ENCODE data around the gene TAF1D.

The TAF1D gene

GRCh38 chr11:93710239-93710638 is 31.1 kb downstream of the TAF1D start:
- Histone ChIP-seq H3K79me2 (ENCODE audit: control insufficient read depth, insufficient read depth, low read length, poor library complexity) (no peaks in the 10 kb centered on the region), H3K4me1 (ENCODE audit: control insufficient read depth in 1 of 2, insufficient read depth in 2 of 2, low read length in 2 of 2) (peaks cover 0 to 2% of the 10 kb centered on the region in 2 experiments), H3K14ac (ENCODE audit: low read length) (no peak overlapping the region), H4K12ac (ENCODE audit: low read depth, low read length) (no peak overlapping the region), H3K9me3 (ENCODE audit: insufficient read depth, low read depth, low read length) (no peaks in the 10 kb centered on the region), H3K4ac (ENCODE audit: low read depth, low read length) (no peak overlapping the region), H4K8ac (ENCODE audit: low read depth, low read length) (no peak overlapping the region), H2BK12ac (ENCODE audit: low read length) (no peak overlapping the region), H2AK5ac (ENCODE audit: low read length) (no peak overlapping the region), H3K9ac (ENCODE audit: low read length) (no peak overlapping the region), H3K79me1 (ENCODE audit: low read length) (no peaks in the 10 kb centered on the region), H3K4me3 (ENCODE audit: low read depth, low read length) (no peak overlapping the region), H4K91ac (ENCODE audit: low read depth, low read length) (no peak overlapping the region), H2AFZ (ENCODE audit: insufficient read depth, low read length, poor library complexity) (no peak overlapping the region), H3K18ac (ENCODE audit: low read length) (no peak overlapping the region), H2BK120ac (ENCODE audit: insufficient read depth, low read length, poor library complexity) (no peak overlapping the region), H2BK5ac (ENCODE audit: low read depth, low read length, poor library complexity) (no peak overlapping the region), H3K23ac (ENCODE audit: low read length) (no peak overlapping the region), H3K4me2 (ENCODE audit: low read length) (no peak overlapping the region), H3K36me3 (ENCODE audit: control insufficient read depth in 1 of 2, insufficient read depth in 2 of 2, low read length in 2 of 2) (peaks cover 9 to 11% of the 10 kb centered on the region in 2 experiments), H3K27me3 (ENCODE audit: insufficient read depth, low read length) (no peaks in the 10 kb centered on the region), H3K27ac (ENCODE audit: low read depth, low read length) (no peak overlapping the region)
- no CpG with 5 or more reads among the region's 1 CpG for WGBS (ENCODE audit: extremely low coverage, insufficient coverage, insufficient read length)
- DNase-seq, result no peak

GRCh38 chr11:93704237-93704636 is 37.1 kb downstream of the TAF1D start:
- WGBS (ENCODE audit: extremely low coverage, insufficient coverage, insufficient read length), result no CpG with 5 or more reads among the region's 2 CpGs
- Histone ChIP-seq H2BK120ac (ENCODE audit: insufficient read depth, low read length, poor library complexity) (no peak overlapping the region), H4K8ac (ENCODE audit: low read depth, low read length) (no peak overlapping the region), H2BK5ac (ENCODE audit: low read depth, low read length, poor library complexity) (no peak overlapping the region), H3K23ac (ENCODE audit: low read length) (no peak overlapping the region), H3K14ac (ENCODE audit: low read length) (no peak overlapping the region), H3K9ac (ENCODE audit: low read length) (no peak overlapping the region), H3K79me1 (ENCODE audit: low read length) (no peaks in the 10 kb centered on the region), H3K27me3 (ENCODE audit: insufficient read depth, low read length) (no peaks in the 10 kb centered on the region), H3K36me3 (ENCODE audit: control insufficient read depth in 1 of 2, insufficient read depth in 2 of 2, low read length in 2 of 2) (peaks cover 18 to 20% of the 10 kb centered on the region in 2 experiments), H3K4me2 (ENCODE audit: low read length) (no peak overlapping the region), H3K4ac (ENCODE audit: low read depth, low read length) (no peak overlapping the region), H3K4me3 (ENCODE audit: low read depth, low read length) (no peak overlapping the region), H3K18ac (ENCODE audit: low read length) (no peak overlapping the region), H4K12ac (ENCODE audit: low read depth, low read length) (no peak overlapping the region), H3K27ac (ENCODE audit: low read depth, low read length) (no peak overlapping the region), H2BK12ac (ENCODE audit: low read length) (no peak overlapping the region), H4K91ac (ENCODE audit: low read depth, low read length) (no peak overlapping the region), H3K4me1 (ENCODE audit: control insufficient read depth in 1 of 2, insufficient read depth in 2 of 2, low read length in 2 of 2) (no peaks in the 10 kb centered on the region), H2AFZ (ENCODE audit: insufficient read depth, low read length, poor library complexity) (no peak overlapping the region), H3K9me3 (ENCODE audit: insufficient read depth, low read depth, low read length) (no peaks in the 10 kb centered on the region), H2AK5ac (ENCODE audit: low read length) (no peak overlapping the region), H3K79me2 (ENCODE audit: control insufficient read depth, insufficient read depth, low read length, poor library complexity) (no peaks in the 10 kb centered on the region)
- peak; percentile 25 to 35 for DNase-seq

GRCh38 chr11:93700830-93701229 is 40.5 kb downstream of the TAF1D start:
- no CpG with 5 or more reads among the region's 3 CpGs for WGBS (ENCODE audit: extremely low coverage, insufficient coverage, insufficient read length)
- Histone ChIP-seq H3K4ac (ENCODE audit: low read depth, low read length) (no peak overlapping the region), H3K27me3 (ENCODE audit: insufficient read depth, low read length) (no peaks in the 10 kb centered on the region), H3K14ac (ENCODE audit: low read length) (no peak overlapping the region), H2AK5ac (ENCODE audit: low read length) (no peak overlapping the region), H2AFZ (ENCODE audit: insufficient read depth, low read length, poor library complexity) (no peak overlapping the region), H3K4me2 (ENCODE audit: low read length) (no peak overlapping the region), H3K36me3 (ENCODE audit: control insufficient read depth in 1 of 2, insufficient read depth in 2 of 2, low read length in 2 of 2) (peaks cover 17 to 27% of the 10 kb centered on the region in 2 experiments), H3K9me3 (ENCODE audit: insufficient read depth, low read depth, low read length) (no peaks in the 10 kb centered on the region), H3K79me1 (ENCODE audit: low read length) (no peaks in the 10 kb centered on the region), H3K23ac (ENCODE audit: low read length) (no peak overlapping the region), H4K8ac (ENCODE audit: low read depth, low read length) (no peak overlapping the region), H3K18ac (ENCODE audit: low read length) (no peak overlapping the region), H2BK5ac (ENCODE audit: low read depth, low read length, poor library complexity) (no peak overlapping the region), H3K4me3 (ENCODE audit: low read depth, low read length) (no peak overlapping the region), H3K9ac (ENCODE audit: low read length) (no peak overlapping the region), H2BK12ac (ENCODE audit: low read length) (no peak overlapping the region), H3K4me1 (ENCODE audit: control insufficient read depth in 1 of 2, insufficient read depth in 2 of 2, low read length in 2 of 2) (no peaks in the 10 kb centered on the region), H3K27ac (ENCODE audit: low read depth, low read length) (no peak overlapping the region), H2BK120ac (ENCODE audit: insufficient read depth, low read length, poor library complexity) (no peak overlapping the region), H3K79me2 (ENCODE audit: control insufficient read depth, insufficient read depth, low read length, poor library complexity) (no peaks in the 10 kb centered on the region), H4K12ac (ENCODE audit: low read depth, low read length) (no peak overlapping the region), H4K91ac (ENCODE audit: low read depth, low read length) (no peak overlapping the region)
- DNase-seq, result no peak

GRCh38 chr11:93697611-93698010 is 43.7 kb downstream of the TAF1D start:
- H3K79me2 ChIP-seq (ENCODE audit: control insufficient read depth, insufficient read depth, low read length, poor library complexity), result no peaks in the 10 kb centered on the region
- H3K4me1 ChIP-seq (ENCODE audit: control insufficient read depth in 1 of 2, insufficient read depth in 2 of 2, low read length in 2 of 2), result no peaks in the 10 kb centered on the region

More at GRCh38 chr11:93697611-93698010, 43.7 kb downstream of the TAF1D start:
- Histone ChIP-seq H2AK5ac (ENCODE audit: low read length) (no peak overlapping the region), H4K91ac (ENCODE audit: low read depth, low read length) (no peak overlapping the region), H3K9ac (ENCODE audit: low read length) (no peak overlapping the region), H2BK12ac (ENCODE audit: low read length) (no peak overlapping the region), H2BK120ac (ENCODE audit: insufficient read depth, low read length, poor library complexity) (no peak overlapping the region), H3K18ac (ENCODE audit: low read length) (no peak overlapping the region), H4K8ac (ENCODE audit: low read depth, low read length) (no peak overlapping the region), H3K36me3 (ENCODE audit: control insufficient read depth in 1 of 2, insufficient read depth in 2 of 2, low read length in 2 of 2) (peaks cover 14 to 31% of the 10 kb centered on the region in 2 experiments), H3K23ac (ENCODE audit: low read length) (no peak overlapping the region), H2AFZ (ENCODE audit: insufficient read depth, low read length, poor library complexity) (no peak overlapping the region), H3K27ac (ENCODE audit: low read depth, low read length) (no peak overlapping the region), H3K79me1 (ENCODE audit: low read length) (no peaks in the 10 kb centered on the region), H2BK5ac (ENCODE audit: low read depth, low read length, poor library complexity) (no peak overlapping the region), H3K4ac (ENCODE audit: low read depth, low read length) (no peak overlapping the region), H3K9me3 (ENCODE audit: insufficient read depth, low read depth, low read length) (no peaks in the 10 kb centered on the region), H3K27me3 (ENCODE audit: insufficient read depth, low read length) (no peaks in the 10 kb centered on the region), H3K14ac (ENCODE audit: low read length) (no peak overlapping the region), H3K4me3 (ENCODE audit: low read depth, low read length) (no peak overlapping the region), H4K12ac (ENCODE audit: low read depth, low read length) (no peak overlapping the region), H3K4me2 (ENCODE audit: low read length) (no peak overlapping the region)
- DNase-seq, result no peak
- no CpG with 5 or more reads among the region's 4 CpGs for WGBS (ENCODE audit: extremely low coverage, insufficient coverage, insufficient read length)
